ENCODE results near the gene KIF3B.
"Not testable (repeated sequence)": the region's sequence is repeated elsewhere in the genome, so short reads cannot be mapped to it uniquely, and the experiment has no call there.

Gene KIF3B

DNA sequence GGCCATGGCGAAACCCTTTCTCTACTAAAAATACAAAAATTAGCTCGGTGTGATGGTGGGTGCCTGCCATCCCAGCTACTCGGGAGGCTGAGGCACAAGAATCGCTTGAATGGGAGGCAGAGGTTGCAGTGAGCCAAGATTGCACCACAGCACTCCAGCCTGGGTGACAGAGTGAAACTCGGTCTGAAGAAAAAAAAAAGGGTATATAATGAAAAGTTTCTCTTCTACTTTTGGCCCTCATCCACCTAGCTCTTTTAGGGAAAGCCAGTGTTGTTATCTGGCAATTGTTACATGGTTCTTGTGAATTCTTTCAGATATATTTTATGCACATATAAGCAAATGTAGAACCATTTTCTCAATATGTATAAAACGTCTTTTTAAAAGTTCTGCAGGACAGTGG, 19.0 kb downstream of the KIF3B start:
- no peak for DNase-seq (ENCODE audit: low read depth)

DNA sequence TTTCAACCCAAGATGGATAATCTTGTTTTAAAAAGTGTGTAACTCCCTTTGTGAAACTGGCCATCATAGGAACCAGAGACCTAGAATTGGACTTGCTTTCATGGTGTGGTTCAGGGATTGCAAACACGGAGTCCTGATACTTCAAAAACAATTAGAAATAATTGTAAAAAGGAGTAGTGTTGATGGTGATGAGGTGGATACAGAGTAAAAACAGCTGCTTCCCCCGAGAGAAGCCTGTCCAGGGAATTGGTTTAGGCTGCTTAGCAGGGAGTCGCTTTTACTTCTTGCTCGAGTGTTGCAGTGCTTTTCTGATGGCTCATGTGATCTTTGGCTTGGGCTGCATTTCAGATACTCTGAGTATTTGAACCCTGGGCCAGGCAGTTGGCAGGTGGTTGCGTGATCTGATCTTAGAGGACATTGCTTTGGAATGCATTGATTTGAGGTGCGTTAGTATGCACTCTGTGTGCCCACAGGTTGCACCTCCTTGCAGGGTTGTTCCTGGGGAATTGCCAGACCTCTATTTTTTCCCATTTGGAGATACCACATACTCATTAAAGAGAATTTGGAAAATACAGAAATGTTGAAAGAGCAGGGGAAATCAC, 19.5 kb downstream of the KIF3B start:
- DNase-seq (ENCODE audit: low read depth): no peak

DNA sequence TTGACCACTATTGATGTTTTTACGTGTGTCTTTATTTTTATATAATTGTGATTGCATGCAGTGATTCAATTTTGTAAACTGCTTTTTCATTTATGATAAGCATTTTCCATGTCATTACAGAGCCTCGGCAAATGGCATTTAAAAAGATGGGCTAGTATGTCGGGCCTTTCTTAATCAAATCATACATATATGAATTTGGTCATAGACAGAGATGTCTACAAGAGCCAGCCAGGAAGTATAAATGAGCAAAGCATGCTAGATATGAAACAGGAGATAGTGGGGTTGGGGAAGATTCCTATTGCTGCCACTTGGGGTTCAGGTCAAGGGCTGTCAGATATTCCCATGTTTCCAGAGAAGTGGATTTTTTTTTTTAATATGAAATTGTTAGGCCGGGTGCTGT, 20.0 kb downstream of the KIF3B start:
- DNase-seq (ENCODE audit: low read depth): no peak

DNA sequence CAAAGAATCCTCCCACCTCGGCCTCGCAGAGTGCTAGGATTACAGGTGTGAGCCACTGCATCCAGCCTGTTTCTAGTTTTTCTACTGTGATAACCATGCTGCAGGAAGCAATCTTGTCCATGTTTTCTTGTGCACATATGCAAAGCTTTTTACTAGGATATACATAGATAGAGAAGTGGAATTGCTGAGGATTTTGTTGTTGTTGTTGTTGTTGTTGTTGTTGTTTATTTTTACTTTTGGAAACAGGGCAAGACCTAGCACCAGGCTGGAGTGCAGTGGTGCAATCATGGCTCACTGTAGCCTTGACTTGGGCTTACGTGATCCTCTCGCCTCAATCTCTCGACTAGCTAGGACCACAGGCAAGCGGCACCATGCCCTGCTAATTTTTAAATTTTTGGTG, 23.2 kb downstream of the KIF3B start:
- no peak for DNase-seq (ENCODE audit: low read depth)

DNA sequence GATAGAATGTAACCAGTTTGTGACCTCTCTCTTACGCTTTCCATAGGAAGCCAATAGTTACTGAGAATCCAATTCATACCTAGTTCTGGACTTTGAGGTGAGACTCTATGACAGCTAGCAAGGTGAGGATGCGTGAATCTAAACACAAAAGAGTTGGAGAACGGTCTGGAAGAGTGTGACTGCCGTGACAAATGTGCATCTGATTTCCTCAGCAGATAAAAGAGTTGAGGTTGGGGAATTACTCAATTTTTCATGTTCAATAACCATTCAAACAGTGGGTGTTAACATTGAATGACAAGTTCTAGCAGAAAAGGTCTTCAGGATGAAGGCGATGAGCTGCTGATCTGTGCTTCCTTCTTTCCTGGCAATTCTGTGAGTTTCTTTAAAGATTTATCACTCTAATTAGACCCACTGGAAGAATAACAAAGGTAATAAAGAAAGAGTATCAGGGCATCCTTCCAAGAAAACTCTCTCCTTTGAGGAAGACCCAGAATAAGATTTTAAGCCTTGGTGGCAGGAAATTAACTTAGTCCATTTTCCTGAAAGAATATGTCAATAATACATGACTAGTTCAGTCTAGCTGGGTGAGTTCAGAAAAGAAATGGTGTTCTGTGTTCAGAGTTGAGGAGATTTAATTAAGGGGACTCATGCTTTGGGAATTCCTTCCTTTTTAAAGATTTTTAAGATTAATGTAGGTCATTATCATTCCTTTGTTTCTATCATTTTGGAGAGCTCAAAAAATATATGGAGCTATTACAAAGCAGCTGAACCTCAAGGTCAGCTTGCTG, 24.5 kb downstream of the KIF3B start:
- DNase-seq (ENCODE audit: low read depth): no peak

DNA sequence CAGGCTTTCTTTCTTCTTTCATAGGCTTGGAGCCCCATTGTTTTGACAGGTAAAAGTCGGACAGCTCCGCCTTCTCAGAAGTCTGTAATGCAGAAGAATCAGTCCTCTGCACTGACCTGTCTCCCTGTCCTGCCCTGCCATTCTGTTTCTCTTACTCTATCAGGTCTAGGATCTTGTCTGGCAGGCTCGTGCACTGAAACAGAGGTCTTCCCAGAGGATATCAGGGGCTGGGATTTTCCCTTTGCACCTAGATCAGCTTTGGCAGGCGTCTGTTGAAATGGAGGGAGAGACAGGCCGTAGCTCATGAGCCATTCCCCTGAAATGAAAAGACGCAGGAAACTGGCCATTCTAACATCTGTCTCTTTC, 25.0 kb downstream of the KIF3B start:
- DNase-seq (ENCODE audit: low read depth): no peak

DNA sequence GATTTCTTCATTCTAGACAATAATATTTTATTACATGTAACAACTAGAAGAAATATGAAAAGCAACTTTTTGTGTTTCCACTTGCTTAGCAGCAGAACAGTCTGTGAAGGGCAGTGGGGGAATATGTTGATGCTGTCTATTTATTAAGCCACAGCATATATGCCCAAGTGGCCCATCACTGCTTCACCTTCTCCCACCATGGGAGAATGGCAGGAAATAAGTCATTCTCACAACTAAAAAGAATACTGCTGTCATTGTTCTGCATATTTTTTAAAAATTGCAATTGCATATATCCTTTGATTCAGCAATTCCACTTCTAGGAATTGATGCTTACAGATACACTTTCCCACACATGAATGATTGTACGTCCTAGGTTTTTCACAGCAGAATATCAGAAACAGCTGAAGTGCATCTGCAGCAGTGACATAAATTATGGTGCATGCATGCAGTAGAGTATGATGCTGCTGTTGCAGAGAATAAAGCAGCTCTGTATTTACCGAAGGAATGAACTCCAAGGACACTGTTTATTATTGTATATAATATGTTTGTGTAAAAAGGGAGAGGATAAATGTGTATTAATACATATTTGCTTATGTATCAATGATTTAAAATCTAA, 26.8 kb downstream of the KIF3B start:
- DNase-seq (ENCODE audit: low read depth): no peak

DNA sequence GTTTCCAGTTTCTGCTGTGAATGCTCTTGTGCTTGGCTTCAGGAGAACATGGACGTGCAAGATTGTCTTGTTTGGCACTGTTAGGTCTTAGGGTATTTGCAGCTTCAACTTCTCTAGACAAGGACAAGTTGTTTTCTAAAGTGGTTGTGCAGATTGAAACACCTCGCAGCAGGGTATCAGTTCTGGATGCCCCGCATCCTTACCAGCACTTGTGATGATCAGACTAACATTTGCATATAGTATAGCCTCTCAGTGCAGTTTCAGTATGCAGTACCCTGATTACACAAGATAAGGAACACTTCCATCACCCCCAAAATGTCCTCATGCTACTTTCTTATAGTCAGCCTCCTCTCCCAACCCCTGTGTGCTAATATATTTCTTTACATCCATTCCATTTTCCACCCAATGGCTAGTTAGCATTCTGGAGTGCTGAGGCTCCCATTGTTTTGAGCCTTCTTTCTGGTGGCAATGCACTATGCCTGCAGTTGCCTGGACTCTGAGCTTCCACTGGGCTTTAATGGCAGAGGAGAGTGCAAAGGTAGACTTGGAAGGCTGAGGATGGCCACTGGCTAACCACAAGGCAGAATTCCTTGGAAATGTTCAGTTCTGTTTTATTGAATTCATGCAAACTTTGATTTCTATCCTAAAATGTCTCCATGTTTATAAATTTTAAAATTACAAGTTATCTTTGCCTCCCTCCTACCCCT, 35.4 kb downstream of the KIF3B start:
- DNase-seq (ENCODE audit: low read depth): no peak

DNA sequence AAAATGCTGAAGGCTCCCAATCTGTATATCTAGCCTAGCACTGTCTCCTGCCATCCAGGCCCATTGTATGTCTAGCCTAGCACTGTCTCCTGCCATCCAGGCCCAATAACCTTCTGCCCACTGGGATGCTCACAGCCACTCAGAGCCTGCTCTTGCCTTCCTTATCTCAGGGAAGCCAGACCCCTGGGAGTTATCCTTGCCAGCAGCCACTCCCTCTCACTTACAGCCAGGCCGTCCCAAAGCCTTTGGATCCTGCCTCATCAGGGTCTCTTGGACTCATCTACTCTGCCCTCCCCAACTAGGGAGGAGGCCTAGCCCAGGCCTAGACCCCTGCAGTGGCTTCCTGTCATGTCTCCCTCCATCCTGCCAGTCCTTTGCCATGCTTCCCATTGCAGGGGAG, 37.3 kb downstream of the KIF3B start:
- DNase-seq (ENCODE audit: low read depth): no peak

DNA sequence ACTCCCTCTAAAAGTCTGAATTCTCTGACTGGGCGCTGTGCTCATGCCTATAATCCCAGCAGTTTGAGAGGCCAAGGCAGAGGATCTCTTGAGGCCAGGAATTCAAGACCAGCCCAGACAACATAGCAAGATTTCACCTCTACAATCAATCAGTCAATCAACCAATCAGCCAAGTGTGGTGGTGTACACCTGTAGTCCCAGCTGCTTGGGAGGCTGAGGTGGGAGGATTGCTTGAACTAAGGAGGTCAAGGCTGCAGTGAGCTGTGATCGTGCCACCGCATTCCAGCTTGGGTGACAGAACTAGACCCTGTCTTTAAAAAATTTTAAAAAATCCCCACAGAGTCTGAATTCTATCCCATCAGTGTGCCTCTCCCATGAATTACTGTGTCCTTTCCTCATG, 37.9 kb downstream of the KIF3B start:
- no peak for DNase-seq (ENCODE audit: low read depth)

DNA sequence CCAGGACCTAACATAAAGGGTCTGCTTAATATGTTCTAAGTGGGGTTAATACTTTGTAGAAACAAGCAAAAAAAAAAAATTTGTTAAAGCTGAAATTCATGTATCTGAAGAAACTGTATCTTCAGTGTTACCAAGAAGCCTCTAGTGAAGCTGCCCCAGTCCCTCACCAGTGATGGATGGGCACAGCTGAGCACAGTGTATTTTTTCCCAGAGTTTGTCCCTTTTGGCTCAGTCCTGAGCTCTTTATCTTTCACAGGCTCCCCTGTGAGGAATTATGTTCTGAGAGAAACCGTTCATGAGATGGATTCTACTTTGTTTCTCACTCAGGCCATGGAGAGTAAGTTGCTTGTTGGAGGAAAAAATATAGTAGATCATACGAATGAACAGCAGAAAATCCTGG, 38.4 kb downstream of the KIF3B start:
- DNase-seq (ENCODE audit: low read depth): no peak

DNA sequence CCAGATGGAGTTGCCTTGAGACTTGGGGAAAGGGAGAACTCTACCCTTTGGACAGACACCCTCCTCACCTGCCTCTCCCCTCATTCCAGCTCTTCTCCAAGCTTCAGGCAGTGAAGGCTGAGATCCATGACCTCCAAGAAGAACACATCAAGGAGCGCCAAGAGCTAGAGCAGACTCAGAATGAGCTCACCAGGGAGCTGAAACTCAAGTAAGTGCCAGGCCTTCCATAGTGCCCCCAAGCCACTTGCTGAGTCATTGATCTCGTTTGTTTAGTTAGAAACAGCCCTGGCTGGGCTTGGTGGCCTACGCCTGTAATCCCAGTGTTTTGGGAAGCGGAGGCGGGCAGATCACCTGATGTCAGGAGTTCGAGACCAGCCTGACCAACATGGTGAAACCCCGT, 39.2 kb downstream of the KIF3B start:
- no peak for DNase-seq (ENCODE audit: low read depth)

DNA sequence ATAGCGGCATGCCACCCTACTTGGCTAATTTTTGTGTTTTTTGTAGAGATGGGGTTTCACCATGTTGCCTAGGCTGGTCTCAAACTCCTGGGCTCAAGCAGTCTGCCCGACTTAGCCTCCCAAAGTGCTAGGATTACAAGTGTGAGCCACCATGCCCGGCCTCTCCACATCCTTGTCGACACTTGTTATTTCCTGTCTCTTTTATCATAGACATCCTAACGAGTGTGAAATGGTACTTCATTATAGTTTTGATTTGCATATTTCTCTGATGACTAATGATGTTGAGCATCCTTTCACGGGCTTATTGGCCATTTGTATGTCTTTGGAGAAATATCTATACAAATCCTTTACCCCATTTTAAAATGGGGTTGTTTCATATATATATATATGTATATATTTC, 41.6 kb downstream of the KIF3B start:
- DNase-seq (ENCODE audit: low read depth): no peak

DNA sequence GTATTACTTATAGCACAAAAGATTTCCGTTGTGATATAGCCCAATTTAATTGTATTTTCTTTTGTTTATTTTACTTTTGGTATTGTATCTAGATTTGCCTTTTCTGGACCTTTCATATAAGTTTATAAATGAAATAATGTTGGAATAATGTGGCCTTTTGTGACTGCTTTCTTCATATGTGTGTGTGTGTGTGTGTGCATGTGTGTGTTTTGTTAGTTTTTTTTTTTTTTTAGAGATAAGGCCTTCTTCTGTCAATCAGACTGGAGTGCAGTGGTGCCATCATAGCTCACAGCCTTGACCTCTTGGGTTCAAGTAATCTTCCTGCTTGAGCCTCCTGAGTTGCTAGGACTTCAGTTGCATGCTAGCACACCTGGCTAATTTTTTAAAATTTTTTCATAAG, 42.9 kb downstream of the KIF3B start:
- DNase-seq (ENCODE audit: low read depth): no peak

DNA sequence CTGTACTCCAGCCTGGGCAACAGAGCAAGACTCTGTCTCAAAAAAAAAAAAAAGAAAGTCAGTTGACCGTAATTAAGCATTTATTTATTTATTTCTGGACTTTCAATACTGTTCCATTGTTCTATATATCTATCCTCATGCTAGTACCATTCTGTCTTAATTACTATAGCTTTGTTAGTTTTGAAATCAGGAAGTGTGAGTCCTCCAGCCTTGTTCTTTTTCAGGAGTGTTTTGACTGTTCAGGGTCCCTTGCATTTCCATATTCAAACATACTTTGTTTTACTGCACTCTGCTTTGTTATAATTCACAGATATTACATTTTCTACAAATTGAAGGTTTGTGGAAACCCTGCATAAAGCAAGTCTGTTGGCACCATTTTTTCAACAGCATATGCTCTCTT, 43.9 kb downstream of the KIF3B start:
- no peak for DNase-seq (ENCODE audit: low read depth)

DNA sequence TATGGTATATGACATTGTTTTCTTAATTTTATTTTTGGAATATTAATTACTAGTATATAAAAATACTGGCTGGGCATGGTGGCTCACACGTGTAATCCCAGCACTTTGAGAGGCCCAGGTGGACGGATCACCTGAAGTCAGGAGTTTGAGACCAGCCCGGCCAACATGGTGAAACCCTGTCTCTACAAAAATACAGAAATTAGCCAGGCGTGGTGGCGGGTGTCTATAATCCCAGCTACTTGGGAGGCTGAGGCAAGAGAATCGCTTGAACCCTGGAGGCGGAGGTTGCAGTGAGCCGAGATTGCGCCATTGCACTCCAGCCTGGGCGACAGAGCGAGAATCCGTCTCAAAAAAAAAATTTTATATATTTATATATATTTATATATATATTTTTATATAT, 44.8 kb downstream of the KIF3B start:
- DNase-seq (ENCODE audit: low read depth): not testable (repeated sequence)

DNA sequence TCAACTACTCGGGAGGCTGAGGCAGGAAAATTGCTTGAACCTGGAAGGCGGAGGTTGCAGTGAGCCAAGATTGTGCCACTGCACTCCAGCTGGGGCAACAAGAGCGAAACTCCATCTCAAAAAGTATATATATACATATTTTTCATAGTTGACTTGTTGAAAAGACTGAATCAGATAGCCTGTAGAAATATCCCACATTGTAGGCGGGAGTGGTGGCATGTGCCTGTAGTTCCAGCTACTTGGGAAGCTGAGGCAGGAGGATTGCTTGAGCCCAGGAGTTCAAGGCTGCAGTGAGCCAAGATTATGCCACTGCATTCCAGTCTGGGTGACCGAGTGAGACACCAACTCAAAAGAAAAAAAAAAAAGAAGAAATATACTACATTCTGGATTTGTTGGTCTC, 46.3 kb downstream of the KIF3B start:
- DNase-seq (ENCODE audit: low read depth): not testable (repeated sequence)

DNA sequence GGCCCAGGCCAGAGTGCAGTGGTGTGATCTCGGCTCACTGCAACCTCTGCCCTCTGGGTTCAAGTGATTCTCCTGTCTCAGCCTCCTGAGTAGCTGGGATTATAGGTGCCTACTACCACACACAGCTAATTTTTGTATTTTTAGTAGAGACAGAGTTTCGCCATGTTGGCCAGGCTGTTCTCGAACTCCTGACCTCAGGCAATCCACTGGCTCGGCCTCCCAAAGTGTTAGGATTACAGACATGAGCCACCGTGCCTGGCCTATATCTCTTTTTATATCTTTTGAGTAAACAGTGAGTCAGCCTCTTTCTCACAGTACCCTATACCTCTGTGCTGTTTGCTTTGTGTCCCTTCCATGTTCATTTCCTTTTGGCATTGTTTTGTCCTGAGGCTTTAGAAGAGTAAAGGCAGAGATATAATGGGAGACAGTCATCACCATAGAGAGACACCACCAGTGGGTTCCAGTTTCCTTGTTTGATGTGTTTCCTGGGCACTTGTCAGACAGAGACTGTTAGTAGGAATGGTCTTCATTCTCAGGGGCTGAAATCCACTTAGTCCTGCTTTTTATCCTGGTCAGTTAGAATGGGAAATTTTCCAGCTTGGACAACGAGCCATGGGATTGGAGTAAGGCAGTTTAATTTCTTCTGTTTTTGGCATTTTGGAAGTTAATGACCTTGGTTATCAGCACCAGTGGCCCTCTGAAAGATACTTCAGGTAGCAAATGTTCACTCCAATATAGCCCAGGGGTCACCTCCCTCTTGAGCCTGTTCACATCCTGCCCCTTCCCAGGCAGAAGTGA, 48.5 kb downstream of the KIF3B start:
- no peak for DNase-seq (ENCODE audit: low read depth)

DNA sequence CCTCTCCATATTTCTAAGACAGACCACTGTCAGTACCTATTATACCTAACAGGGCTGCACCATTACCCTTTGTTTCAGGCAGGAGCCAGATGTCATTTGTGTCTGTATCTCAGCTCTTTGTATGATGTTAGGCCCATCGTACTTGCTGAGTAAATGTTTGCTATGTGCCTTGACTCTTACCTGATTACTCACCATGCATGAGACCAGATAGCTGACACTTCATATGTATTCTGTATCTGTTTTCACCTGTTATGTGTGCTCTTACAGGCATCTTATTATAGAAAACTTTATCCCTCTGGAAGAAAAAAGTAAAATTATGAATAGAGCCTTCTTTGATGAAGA, 49.0 kb downstream of the KIF3B start:
- no peak for DNase-seq (ENCODE audit: low read depth)

DNA sequence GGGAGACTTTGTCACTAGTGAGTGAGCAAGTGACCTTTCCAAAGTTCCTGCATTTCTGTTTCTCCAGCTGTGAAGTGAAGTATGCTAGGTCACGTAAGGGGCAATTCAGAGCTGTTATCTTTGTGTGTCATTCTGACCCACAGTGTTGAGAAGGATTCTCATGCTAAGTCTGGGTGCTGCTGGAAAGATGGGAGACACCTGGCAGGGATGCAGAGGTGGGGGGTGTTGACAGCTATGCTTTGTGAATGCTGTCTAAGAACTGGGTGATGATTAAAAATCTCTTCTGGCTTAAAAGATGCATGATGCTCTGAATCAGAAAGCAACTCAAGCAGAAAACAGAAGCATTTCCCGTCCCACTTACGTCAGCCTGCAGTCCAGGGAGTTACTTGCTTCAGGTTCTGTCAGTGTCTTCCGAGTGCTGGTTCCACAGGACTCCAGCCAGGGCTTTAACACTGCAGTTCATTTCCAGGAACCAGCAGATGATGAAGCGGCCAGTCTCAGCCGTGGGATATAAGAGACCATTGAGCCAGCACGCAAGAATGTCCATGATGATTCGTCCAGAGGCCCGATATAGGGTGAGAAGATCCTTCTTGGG, 49.7 kb downstream of the KIF3B start:
- DNase-seq (ENCODE audit: low read depth): no peak

DNA sequence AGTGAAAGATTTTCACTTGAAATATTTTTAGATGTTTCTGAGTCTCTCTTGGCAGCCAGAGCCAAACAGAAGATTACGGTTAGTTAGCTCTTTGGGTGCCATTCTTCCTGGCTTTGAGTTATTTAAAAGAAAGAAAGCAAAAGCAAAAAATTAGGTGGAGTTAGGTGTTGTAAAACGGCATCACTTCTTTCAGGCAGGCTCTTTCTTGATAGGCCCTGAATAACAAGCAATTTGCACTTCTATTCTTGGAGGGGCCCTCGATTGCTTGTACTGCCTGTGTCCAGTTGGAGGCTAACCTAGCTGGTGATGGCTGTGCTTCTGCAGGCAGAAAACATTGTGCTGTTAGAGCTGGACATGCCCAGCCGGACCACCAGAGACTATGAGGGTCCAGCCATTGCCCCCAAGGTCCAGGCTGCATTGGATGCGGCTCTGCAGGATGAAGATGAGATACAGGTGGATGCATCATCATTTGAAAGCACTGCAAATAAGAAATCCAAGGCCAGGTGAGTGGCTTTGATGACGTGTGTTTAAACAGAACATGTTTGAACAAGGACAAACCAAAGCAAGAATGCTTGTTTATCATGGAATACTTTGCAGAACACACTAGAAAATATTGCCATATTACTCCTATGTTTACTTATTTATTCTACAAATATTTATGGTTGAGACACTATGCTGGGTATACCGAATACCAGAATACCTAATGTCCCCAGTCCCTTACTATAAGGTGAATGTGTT, 52.5 kb downstream of the KIF3B start:
- no peak for DNase-seq (ENCODE audit: low read depth)

All from CMK (cell line).